Stimulated activated memory B cell treated with anti-CD40 and anti-IgM and Interleukin-4, amounts not matched to agents 10 μg/mL and 1 μg/mL and 100 μg/mL, for 72 hours (primary cell): ENCODE data around the gene LUC7L2.

ENCODE experiments used
- ATAC-seq: fragments of 150-1000 bp; cut with Tn5 transposase; 2 replicates; pipeline ENCODE4 v1.10.0; 2021
- H3K27ac Mint-ChIP-seq: one replicate; pipeline ENCODE4 v1.8.0; 2022; ENCODE audit warnings: mild to moderate bottlenecking, mixed read lengths
- H3K27me3 Mint-ChIP-seq: one replicate; pipeline ENCODE4 v1.8.0; 2022; ENCODE audit warnings: mixed read lengths
- H3K36me3 Mint-ChIP-seq: one replicate; pipeline ENCODE4 v1.8.0; 2022; ENCODE audit warnings: mixed read lengths
- H3K4me1 Mint-ChIP-seq: one replicate; pipeline ENCODE4 v1.8.0; 2022; ENCODE audit warnings: mixed read lengths
- H3K4me3 Mint-ChIP-seq: one replicate; pipeline ENCODE4 v1.8.0; 2022; ENCODE audit warnings: mild to moderate bottlenecking, moderate library complexity, mixed read lengths
- H3K9me3 Mint-ChIP-seq: one replicate; pipeline ENCODE4 v1.8.0; 2022; ENCODE audit warnings: mixed read lengths

LUC7L2 gene

GRCh38 chr7:139366400-139366799, 6.7 kb downstream of the LUC7L2 start:
- peaks cover 58% of the 10 kb centered on the region for H3K4me1 Mint-ChIP-seq
- H3K4me3 Mint-ChIP-seq, result no peak overlapping the region
- H3K36me3 Mint-ChIP-seq, result peaks cover 30% of the 10 kb centered on the region
- no peak for ATAC-seq
- H3K9me3 Mint-ChIP-seq, result no peaks in the 10 kb centered on the region
- H3K27ac Mint-ChIP-seq, result no peak overlapping the region
- H3K27me3 Mint-ChIP-seq, result no peaks in the 10 kb centered on the region

GRCh38 chr7:139367438-139368155, 7.9 kb downstream of the LUC7L2 start:
- H3K27ac Mint-ChIP-seq, result no peak overlapping the region
- no peaks in the 10 kb centered on the region for H3K27me3 Mint-ChIP-seq
- no peak overlapping the region for H3K4me3 Mint-ChIP-seq
- H3K36me3 Mint-ChIP-seq, result peaks cover 29% of the 10 kb centered on the region
- no peak for ATAC-seq
- H3K4me1 Mint-ChIP-seq, result peaks cover 63% of the 10 kb centered on the region
- no peaks in the 10 kb centered on the region for H3K9me3 Mint-ChIP-seq

DNA sequence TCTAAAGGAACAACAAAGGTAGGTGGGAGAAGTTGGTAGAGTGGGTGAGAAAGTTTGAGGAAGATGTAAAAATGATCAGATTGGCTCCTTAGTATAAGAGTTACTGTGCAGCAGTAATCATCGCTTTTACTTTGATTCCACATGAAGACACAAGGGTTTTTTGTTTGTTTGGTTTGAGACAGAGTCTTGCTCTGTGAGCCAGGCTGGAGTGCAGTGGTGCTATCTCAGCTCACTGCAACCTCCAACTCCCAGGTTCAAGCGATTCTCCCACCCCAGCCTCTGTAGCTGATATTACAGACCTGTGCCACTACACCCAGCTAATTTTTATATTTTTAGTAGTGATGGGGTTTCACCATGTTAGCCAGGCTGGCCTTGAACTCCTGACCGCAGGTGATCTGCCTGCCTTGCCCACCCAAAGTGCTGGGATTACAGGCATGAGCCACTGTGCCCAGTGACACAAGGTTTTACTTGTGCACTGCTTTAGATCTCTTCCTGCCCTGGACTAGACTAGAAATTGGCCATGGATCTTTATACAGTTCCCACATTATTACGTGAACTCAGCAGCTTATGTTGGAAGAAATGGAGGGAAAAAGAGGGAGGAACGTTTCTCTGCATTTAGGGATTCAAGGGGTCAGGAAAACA, 10.7 kb downstream of the LUC7L2 start:
- peaks cover 56% of the 10 kb centered on the region for H3K4me1 Mint-ChIP-seq
- peak overlapping the region; percentile 40 for H3K27ac Mint-ChIP-seq
- no peaks in the 10 kb centered on the region for H3K9me3 Mint-ChIP-seq
- no peaks in the 10 kb centered on the region for H3K27me3 Mint-ChIP-seq
- no peak overlapping the region for H3K4me3 Mint-ChIP-seq
- no peak for ATAC-seq
- H3K36me3 Mint-ChIP-seq, result peaks cover 24% of the 10 kb centered on the region

DNA sequence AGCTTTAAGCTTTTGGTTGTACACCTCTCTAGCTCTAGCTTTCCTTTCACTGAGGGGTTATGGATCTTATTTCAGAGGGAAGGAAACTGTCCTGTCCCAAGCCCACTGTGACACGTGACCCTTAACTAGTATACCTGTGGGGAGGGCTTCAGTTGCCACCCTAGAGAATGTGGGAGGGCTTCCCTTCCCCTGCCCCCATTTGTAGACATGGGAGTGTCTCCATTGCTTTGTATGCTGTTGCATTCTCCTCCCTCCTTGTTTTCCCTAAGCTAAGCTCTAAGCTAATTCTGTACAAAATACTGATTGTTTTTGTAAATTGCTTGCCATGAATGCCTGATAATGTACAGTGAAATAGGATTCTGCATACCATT, 11.2 kb downstream of the LUC7L2 start:
- no peak overlapping the region for H3K27ac Mint-ChIP-seq
- peaks cover 56% of the 10 kb centered on the region for H3K4me1 Mint-ChIP-seq
- ATAC-seq, result no peak
- no peak overlapping the region for H3K4me3 Mint-ChIP-seq
- H3K9me3 Mint-ChIP-seq, result no peaks in the 10 kb centered on the region
- H3K36me3 Mint-ChIP-seq, result peaks cover 21% of the 10 kb centered on the region
- H3K27me3 Mint-ChIP-seq, result no peaks in the 10 kb centered on the region

DNA sequence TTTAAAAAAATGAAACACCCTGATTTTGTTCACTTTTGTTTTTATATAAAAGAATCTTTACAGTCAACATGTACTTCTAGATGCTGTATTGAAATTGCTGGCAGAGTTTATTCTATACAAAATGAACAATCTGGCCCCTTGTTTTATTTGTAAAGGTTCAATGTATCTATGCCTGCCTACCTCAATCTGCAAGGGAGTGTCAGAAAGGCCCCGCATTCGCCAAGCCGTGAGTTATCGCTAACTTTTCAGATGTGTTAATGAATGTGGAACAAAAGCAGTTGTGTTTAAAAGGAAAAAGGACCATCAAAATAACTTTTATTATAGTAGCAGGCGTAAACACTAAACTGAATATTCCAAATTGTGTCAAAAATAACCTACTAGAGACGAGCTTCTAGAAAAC, 14.6 kb downstream of the LUC7L2 start:
- peaks cover 32% of the 10 kb centered on the region for H3K36me3 Mint-ChIP-seq
- peak overlapping the region; percentile 14 for H3K27ac Mint-ChIP-seq
- peaks cover 42% of the 10 kb centered on the region for H3K4me1 Mint-ChIP-seq
- H3K4me3 Mint-ChIP-seq, result no peak overlapping the region
- ATAC-seq, result no peak
- H3K9me3 Mint-ChIP-seq, result no peaks in the 10 kb centered on the region
- no peaks in the 10 kb centered on the region for H3K27me3 Mint-ChIP-seq

- Mint-ChIP-seq H3K4me3 (no peak overlapping the region), H3K4me1 (no peaks in the 10 kb centered on the region), H3K27ac (peak overlapping the region; percentile 37), H3K27me3 (no peaks in the 10 kb centered on the region), H3K9me3 (no peaks in the 10 kb centered on the region), H3K36me3 (peaks cover 31% of the 10 kb centered on the region)
- ATAC-seq, result no peak
Measured at GRCh38 chr7:139382439-139382838, 22.7 kb downstream of the LUC7L2 start.

DNA sequence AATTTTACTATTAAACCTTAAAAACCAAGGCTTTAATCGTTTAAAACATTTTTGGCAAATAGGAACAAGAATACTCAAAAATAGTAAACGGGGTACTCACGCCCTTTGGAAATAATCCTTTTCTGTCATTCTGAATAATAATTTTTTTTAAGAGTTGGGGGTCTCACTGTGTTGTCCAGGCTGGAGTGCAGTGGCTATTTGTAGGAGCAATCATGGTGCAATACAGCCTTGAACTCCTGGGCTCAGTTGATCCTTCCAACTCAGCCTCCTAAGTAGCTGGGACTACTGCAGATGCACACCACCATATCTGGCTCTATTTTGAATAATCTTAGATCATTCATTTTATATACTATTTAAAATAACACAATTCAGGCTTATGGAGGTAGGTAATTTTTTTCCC, 24.9 kb downstream of the LUC7L2 start:
- no peak overlapping the region for H3K4me3 Mint-ChIP-seq
- no peaks in the 10 kb centered on the region for H3K27me3 Mint-ChIP-seq
- no peak overlapping the region for H3K27ac Mint-ChIP-seq
- H3K4me1 Mint-ChIP-seq, result peaks cover 13% of the 10 kb centered on the region
- no peak for ATAC-seq
- H3K36me3 Mint-ChIP-seq, result peaks cover 43% of the 10 kb centered on the region
- no peaks in the 10 kb centered on the region for H3K9me3 Mint-ChIP-seq

GRCh38 chr7:139387594-139387993, 27.9 kb downstream of the LUC7L2 start:
- Mint-ChIP-seq H3K9me3 (no peaks in the 10 kb centered on the region), H3K27ac (no peak overlapping the region), H3K27me3 (no peaks in the 10 kb centered on the region), H3K36me3 (peaks cover 37% of the 10 kb centered on the region), H3K4me1 (peaks cover 14% of the 10 kb centered on the region), H3K4me3 (no peak overlapping the region)
- no peak for ATAC-seq

- no peak for ATAC-seq
- Mint-ChIP-seq H3K9me3 (no peaks in the 10 kb centered on the region), H3K27me3 (no peaks in the 10 kb centered on the region), H3K36me3 (peaks cover 35% of the 10 kb centered on the region), H3K4me3 (no peak overlapping the region), H3K4me1 (peaks cover 19% of the 10 kb centered on the region), H3K27ac (peak overlapping the region; percentile 17)
Measured at GRCh38 chr7:139389091-139389490, 29.4 kb downstream of the LUC7L2 start.

GRCh38 chr7:139389774-139390173, 30.1 kb downstream of the LUC7L2 start:
- Mint-ChIP-seq H3K27me3 (no peaks in the 10 kb centered on the region), H3K9me3 (no peaks in the 10 kb centered on the region), H3K4me3 (no peak overlapping the region), H3K36me3 (peaks cover 41% of the 10 kb centered on the region), H3K27ac (no peak overlapping the region), H3K4me1 (peaks cover 24% of the 10 kb centered on the region)
- ATAC-seq, result no peak

- peaks cover 18% of the 10 kb centered on the region for H3K4me1 Mint-ChIP-seq
- H3K9me3 Mint-ChIP-seq, result no peaks in the 10 kb centered on the region
- no peak overlapping the region for H3K27ac Mint-ChIP-seq
- no peaks in the 10 kb centered on the region for H3K27me3 Mint-ChIP-seq
- H3K36me3 Mint-ChIP-seq, result peaks cover 41% of the 10 kb centered on the region
- no peak for ATAC-seq
- no peak overlapping the region for H3K4me3 Mint-ChIP-seq
Measured at GRCh38 chr7:139393621-139394211, 34.0 kb downstream of the LUC7L2 start.

DNA sequence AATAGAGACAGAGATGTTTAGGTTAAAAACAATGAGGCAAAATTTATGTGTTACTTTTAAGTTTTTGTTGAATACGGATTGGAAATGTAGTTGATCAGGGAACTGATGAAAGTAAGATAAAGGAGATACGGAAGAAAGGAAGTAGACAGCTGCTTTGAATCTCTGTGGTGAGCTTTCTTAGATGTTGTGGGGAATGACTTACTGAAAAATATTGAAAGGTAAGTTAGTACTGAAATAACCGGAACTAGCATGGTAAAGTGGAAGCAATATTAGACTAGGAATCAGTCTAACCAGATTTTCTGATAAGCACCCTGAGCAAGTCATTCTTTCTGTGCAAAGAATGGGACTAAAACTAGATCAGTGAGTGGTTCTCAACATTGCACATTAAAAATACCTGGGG, 34.8 kb downstream of the LUC7L2 start:
- peaks cover 41% of the 10 kb centered on the region for H3K36me3 Mint-ChIP-seq
- H3K9me3 Mint-ChIP-seq, result no peaks in the 10 kb centered on the region
- peaks cover 12% of the 10 kb centered on the region for H3K4me1 Mint-ChIP-seq
- H3K27me3 Mint-ChIP-seq, result no peaks in the 10 kb centered on the region
- H3K27ac Mint-ChIP-seq, result no peak overlapping the region
- no peak for ATAC-seq
- H3K4me3 Mint-ChIP-seq, result no peak overlapping the region

DNA sequence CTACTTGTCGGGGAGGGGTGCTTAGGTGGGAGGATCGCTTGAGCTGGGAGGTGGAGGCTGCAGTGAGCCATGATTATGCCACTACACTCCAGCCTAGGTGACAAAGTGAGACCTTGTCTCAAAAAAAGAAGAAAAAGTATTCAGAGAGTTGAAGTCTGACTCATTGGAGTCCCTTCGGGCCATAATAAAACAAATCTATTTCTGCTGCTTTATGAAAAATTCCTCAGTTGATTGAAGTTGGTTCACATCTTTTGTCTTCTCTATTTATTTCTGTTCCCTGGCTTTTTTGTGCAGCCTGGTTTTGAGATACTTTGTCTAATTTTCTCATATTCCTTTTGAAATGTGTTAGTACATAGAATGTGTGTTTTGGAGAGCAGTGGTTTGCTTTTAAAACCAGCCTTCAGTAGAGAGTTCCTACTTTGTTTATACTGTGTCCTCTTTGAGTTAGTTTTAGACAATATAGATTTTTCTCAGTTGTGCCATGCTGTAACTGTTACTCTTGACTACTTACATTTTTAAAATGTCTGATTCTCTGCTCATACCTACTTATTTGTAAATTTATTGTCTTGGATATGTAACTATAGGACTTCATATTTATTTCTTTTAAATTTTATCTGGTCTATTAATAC, 36.7 kb downstream of the LUC7L2 start:
- H3K36me3 Mint-ChIP-seq, result peaks cover 36% of the 10 kb centered on the region
- ATAC-seq, result no peak
- peaks cover 11% of the 10 kb centered on the region for H3K4me1 Mint-ChIP-seq
- H3K4me3 Mint-ChIP-seq, result no peak overlapping the region
- H3K27me3 Mint-ChIP-seq, result no peaks in the 10 kb centered on the region
- no peak overlapping the region for H3K27ac Mint-ChIP-seq
- no peaks in the 10 kb centered on the region for H3K9me3 Mint-ChIP-seq

DNA sequence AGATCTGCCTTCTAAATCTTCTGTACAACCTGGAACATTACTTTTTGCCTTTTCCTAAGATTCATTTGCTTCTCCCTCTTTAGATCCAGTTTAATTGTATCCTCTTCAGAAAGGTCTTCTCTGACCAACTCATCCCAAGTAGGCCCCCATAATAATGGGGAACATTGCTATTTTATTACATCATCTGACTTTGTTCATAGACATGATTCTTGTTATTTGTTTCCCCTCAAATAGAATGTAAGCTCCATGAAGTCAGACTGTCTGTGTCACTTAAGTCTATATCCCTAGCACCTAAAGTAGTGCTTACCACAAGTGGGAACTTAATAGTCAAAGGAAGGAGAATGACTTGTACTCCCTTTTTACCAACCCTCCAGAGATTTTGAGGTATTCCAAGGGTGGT, 37.5 kb downstream of the LUC7L2 start:
- H3K27me3 Mint-ChIP-seq, result no peaks in the 10 kb centered on the region

GRCh38 chr7:139403601-139404000, 43.9 kb downstream of the LUC7L2 start:
- ATAC-seq, result no peak
- H3K36me3 Mint-ChIP-seq, result peaks cover 55% of the 10 kb centered on the region
- no peaks in the 10 kb centered on the region for H3K9me3 Mint-ChIP-seq
- H3K4me3 Mint-ChIP-seq, result no peak overlapping the region
- no peak overlapping the region for H3K27ac Mint-ChIP-seq
- no peaks in the 10 kb centered on the region for H3K4me1 Mint-ChIP-seq
- H3K27me3 Mint-ChIP-seq, result no peaks in the 10 kb centered on the region

More for the DNA sequence above, 37.5 kb downstream of the LUC7L2 start:
- Mint-ChIP-seq H3K27ac (no peak overlapping the region), H3K4me1 (peaks cover 11% of the 10 kb centered on the region), H3K36me3 (peaks cover 42% of the 10 kb centered on the region), H3K4me3 (no peak overlapping the region), H3K9me3 (no peaks in the 10 kb centered on the region)
- ATAC-seq, result no peak
